GM12878 (cell line): ENCODE data around the gene PPIB. TPM values are rescaled to one million over a fixed set of nuclear protein-coding genes. Genes with fewer than 3 reads are reported as not detected.

Source experiments
- CUX1 ChIP-seq: IDR thresholded peaks from 2 replicates; pipeline ENCODE4 v1.6.1; 2012; ENCODE audit warnings: improper control_type of control experiment, low read depth, low read length; ENCODE audit not compliant: insufficient replicate concordance
- ELK1 ChIP-seq: IDR thresholded peaks from 2 replicates; pipeline ENCODE4 v1.6.1; 2012; ENCODE audit warnings: low read depth, low read length, improper control_type of control experiment
- JUND ChIP-seq: IDR thresholded peaks from 2 replicates; pipeline ENCODE4 v1.6.1; 2012; ENCODE audit warnings: low read depth, mild to moderate bottlenecking, low read length, improper control_type of control experiment, moderate library complexity
- REST ChIP-seq: IDR thresholded peaks from 2 replicates; pipeline ENCODE4 v1.6.1; 2012; ENCODE audit warnings: mild to moderate bottlenecking, low read depth, low read length
- ZNF687 ChIP-seq: fragments of 450-650 bp; IDR thresholded peaks from 2 replicates; pipeline ENCODE4 v1.6.1; 2017; ENCODE audit warnings: mild to moderate bottlenecking, moderate library complexity
- polyA plus RNA-seq, 11 experiments: library from polyadenylated mRNA; depleted of rRNA in 4 of 11; unstranded in 6 of 11; stranded (reverse) in 5 of 11; fragments of >200 nt; fragmentation: Nextera tagmentation in 4 of 11; fragmentation: Illumina TruSeq in 1 of 11; extraction: Ambion mirVana in 4 of 11; extraction: Trizol in 1 of 11; gene quantifications; 1 replicate in 1 of 11; 2 replicates in 10 of 11; pipeline versions ENCODE4 v1.2.1 to v1.2.3, GENCODE V29; 2011 to 2016; ENCODE audit warnings: inconsistent platforms in 2 of 11, missing spikeins in 2 of 11, low read depth in 1 of 11
- total RNA-seq, 4 experiments: library from RNA; depleted of rRNA in 3 of 4; stranded (reverse); fragments of >200 nt in 3 of 4; fragmentation: Illumina TruSeq in 1 of 4; extraction: Trizol in 1 of 4; gene quantifications; 2 replicates each; pipeline versions ENCODE4 v1.2.1 to v1.2.3, GENCODE V29; 2013 to 2021

The PPIB gene
- total and polyA plus RNA-seq, 10 of the 15 experiments (the other 5 are each of a cell fraction or from before 2014, with no cell fraction given): 344 to 936 (median 508) TPM

- TF ChIP-seq ZNF687: no peak
- TF ChIP-seq ELK1: no peak
- no peak for TF ChIP-seq JUND
- TF ChIP-seq REST: no peak
- no peak for TF ChIP-seq CUX1
These were observed 14.7 kb downstream of the PPIB start (continued) for GRCh38 chr15:64148168-64148567.
